NCI-H1436 treated with DMSO at 0.1 percent for 48 hours (cell line): ENCODE results near the gene ATP10B.
"Not testable (repeated sequence)": the region's sequence is repeated elsewhere in the genome, so short reads cannot be mapped to it uniquely, and the experiment has no call there.

ENCODE experiments used
- DNase-seq: peaks from one replicate; lab custom pipeline; 2025; lab: John Stamatoyannopoulos, UW

ATP10B gene

DNA sequence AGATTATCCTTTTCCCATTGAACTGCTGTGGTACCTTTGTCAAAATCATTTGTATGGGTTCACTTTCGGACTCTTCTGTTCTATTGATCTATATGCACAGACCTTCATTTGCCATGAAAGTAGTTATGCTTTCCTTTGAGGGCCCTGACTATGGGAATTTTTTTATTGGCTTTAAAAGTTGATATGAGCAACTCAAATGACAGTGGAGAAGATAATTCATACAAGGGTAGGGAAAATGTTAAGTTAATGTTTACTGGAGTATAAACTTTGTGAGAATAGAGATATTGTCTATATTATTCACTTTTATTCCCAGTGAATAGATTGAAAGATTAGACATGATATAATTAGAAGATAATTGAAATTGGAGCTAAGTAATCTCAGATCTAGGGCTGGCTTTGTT lies 94.8 kb downstream of the ATP10B start:
- DNase-seq, result no peak

DNA sequence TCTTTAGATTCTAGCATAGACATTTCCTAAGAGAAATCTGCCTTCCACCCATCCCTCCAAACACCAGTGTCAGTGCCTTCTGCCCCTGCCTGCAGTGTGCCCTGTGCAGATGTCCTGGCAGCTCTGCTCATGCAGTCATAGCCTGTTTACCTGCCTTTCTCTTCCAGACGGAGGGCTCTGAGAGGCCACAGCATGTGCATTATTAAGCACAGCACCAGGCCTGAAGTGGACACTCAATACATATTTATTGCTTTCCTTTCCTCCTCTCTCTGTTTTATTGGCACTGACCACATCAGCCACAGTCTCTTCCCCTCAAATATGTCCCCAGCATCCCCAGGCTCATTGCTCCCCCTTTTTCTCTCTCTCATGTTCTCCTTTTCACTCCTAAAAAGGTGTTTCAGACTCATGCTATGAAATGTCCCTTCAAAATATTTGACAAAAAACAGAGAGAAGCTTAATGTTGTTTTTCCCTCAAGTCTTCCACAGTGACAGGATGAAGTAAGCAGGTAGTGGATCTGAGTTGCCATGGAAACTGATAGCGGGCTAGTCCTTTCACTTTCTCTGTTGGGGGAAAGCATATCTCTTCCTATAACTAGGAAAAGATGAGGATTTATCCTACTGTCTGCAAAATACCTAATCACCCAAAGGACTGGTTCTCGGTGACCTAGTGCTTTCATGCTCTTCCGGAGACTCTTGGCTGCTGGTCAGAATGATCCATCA lies 100.9 kb downstream of the ATP10B start:
- DNase-seq, result no peak

DNA sequence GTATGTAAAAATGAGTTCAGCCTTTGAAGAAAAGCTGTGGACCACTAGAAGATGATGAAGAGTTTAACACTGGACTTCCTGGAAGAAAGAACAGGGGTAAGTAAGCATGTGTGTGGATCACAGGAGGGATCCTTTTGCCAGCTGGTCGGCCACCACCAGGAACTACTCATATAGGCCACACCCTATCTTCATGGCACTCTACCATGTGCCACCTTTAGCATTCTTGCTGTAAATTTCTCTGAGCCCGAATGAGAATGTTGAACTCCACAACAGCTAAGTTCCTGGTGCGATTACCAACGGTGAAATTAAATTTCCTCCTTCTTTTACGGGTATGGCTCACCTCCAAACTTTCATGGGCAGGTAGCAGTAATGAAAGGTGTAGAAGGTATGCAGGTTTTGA lies 102.3 kb downstream of the ATP10B start:
- no peak for DNase-seq

DNA sequence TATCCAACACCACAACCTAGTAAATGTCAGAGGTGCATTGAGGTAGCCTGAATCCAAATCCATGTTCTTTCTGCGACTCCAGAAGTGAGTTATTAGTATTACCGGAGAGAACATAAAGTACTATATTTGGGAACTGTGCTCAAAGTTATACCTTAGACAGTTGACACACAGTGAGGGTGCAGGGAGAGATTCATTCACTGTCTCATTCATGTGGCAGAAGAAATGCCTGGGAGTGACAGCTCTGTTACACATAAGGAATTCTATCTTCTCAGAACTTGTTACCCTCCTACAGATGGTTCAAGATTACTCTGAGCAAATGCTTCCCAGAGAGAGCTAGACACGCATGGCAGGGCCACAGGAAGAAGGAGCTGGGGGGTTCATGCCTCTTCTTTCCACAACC lies 103.0 kb downstream of the ATP10B start:
- no peak for DNase-seq

DNA sequence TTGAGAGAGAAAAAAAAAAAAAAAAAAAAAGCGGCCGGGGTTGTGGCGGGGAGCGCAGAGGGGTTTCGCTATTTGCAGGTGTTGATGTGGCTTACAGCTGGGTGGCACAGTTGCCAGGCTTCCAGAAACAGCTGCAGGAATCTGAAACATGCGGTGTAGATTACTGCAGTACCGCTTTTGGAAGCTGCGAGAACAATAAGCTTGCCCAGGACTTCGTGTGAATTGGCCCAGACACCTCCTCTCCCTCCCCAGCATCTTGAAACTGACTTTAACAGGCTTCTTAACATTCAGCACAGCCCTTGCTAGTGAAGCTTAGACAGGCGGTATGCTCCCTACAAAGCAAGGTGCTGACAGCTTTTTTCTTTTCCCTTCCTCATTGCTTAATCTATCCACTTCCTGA lies 104.0 kb downstream of the ATP10B start:
- no peak for DNase-seq

DNA sequence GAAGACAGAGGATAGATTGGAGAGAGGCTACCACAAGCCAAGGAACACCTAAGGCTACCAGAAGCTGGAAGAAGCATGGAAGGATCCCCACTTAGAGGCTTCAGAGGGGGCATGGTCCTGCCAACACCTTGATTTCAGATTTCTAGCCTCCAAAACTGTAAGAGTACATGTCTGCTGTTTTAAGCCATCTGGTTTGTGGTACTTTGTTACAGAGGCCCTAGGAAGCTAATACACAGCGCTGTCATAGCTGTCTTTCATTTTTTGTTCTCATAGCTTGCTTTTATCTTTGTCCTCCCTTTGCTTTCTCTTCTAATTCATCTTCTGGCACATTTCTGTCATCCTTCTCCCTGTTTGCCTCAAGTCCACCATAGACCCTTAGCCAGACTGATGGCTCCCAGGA lies 104.5 kb downstream of the ATP10B start:
- no peak for DNase-seq

DNA sequence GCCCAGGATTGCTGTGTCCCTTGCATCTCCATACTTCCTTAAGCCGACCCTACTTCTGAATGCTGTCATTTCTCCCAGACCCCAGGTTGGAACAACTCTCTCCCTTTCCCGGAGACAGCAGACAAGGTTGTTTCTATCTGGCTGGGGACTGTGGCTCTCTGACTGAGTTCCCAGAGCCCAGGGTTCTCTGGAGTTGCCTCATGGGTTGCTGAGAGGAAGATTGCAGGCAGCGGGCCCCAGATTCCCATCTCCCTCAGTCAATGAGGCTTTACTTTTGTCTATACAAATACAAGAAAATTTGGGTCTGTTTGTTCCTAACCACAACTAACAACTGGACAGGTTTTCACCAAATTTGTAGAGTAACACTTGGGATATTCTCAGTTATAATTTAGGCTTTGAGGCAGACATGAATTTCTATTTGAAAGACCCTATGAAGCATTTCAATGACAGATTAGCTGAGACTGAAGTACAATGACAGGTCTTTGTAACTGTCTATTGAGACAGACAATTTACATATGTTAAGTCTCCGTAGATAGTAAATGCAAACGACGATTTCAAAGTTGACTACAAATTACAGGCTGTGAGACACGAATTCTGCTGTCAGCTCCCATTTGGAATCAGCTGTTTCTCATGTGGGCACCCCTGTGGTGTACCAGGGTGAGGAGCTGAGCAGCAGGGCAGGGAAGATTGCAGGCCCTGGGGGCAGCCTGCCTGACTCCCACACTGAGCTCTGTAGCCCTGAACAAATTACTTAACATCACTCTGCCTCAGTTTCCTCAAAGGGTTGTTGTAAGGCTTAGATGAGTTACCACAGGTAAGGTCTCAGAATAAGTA lies 107.5 kb downstream of the ATP10B start:
- DNase-seq, result no peak

DNA sequence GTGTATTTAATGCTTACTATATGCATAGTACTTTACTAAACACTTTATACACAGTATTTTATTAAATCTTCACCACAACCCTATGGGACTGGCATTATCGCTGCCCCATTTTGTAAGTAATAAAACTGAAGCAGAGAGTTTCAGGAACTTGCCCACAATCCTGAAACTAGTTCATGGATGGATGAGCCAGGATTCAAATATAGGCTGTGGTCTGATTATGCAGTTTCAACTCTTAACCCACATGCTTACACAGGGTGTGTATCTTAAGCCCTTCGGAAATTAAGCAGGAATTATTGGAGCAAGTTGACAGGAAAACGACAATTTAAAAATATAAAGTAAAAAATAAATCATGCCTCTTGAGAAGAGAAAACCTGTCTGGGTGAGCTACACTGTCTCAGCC lies 109.0 kb downstream of the ATP10B start:
- no peak for DNase-seq

DNA sequence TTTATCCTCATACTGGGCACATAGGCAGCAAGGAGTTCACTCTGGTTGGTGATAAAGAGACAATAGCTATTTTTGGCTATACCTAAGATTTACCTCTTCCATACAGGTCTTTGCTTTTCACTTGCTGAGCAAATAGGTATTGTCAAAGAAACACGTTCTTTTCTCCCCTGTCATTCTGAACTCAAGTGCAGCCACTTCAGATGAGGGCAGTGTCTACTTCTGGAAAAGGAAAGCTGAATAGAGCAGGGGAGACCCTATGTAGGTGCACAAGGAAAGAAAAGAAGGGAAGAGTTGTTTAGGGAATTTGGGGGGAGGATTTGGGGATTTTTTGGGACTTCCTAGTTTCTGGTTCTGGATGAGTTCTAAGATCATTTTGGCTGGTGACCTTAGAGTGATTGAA lies 109.6 kb downstream of the ATP10B start:
- no peak for DNase-seq

DNA sequence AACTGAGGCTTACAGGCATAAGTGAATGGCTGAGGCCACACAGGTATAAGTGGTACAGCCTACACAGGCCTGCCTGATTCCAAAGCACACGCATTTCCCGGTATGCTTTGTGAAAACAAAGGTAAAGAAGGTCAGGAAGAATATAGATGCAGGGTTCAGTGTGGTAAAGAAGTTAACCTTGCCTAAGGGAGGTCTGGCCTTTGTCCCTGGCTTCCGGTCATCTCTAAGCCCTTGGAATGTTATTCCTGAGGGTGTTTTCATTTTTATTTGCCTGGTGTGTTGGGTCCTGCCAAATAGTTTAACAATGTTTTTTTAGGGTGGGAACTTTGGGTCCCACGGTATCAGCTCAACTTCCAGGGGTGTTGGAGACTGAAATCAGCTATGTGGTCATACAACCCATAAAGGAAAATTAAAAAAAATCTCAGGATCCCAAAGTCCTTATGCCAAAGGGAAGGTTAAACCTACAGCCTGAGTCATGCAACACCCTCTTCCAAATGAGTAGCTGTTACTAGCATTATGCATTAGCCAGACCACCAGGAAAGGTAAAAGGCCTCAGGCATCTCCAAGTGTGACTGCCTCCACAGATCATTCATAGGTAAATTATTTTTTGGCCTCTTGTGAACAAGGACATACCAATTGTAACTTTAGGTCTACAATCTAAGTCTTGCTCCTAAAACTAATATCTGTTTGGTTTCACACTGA lies 124.6 kb downstream of the ATP10B start:
- no peak for DNase-seq

DNA sequence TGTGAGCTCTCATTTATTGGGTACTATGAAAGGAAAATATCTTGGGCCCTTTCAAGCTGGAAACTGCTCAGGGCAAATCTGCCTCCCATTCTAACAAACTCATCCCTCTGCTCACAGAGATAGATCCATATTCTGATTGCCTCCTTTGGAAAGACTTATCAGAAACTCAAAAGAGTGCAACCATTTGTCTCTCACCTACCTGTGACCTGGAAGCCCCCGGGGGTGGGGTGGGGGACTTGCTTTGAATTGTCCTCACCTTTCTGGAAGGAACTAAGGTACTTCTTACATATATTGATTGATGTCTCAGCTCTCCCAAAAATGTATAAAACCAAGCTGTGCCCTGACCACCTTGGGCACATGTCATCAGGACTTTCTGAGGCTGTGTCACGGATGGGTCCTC lies 125.3 kb downstream of the ATP10B start:
- DNase-seq, result no peak

DNA sequence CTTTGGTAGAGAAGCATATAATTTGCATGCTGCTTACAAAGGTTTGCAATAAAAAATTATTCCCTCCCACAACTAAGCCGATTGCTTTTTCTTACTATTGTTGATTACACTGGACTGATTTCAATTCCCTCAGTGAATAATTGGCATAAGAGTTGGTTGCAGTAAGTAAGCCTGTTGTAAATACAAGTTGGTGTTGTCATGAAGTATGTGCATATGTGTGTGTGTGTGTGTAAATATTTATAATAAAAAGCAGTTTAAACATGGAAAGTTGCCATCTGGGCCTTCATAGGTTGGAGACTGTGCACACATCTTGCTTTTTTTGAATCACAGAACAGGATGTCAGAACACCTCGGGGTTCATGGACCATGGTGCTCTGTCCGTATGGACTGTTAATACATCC lies 131.2 kb downstream of the ATP10B start:
- DNase-seq, result no peak

DNA sequence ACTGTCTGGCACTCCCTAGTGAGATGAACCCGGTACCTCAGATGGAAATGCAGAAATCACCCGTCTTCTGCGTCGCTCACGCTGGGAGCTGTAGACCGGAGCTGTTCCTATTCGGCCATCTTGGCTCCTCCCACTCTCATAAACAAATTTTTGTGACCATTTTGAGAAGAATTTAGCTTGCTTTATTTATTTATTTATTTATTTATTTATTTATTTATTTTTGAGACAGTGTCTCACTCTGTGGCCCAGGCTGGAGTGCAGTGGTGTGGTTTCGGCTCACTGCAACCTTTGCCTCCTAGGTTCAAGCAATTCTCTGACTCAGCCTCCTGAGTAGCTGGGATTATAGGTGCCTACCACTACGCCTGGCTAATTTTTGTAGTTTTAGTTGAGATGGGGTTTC lies 136.5 kb downstream of the ATP10B start:
- DNase-seq, result not testable (repeated sequence)

DNA sequence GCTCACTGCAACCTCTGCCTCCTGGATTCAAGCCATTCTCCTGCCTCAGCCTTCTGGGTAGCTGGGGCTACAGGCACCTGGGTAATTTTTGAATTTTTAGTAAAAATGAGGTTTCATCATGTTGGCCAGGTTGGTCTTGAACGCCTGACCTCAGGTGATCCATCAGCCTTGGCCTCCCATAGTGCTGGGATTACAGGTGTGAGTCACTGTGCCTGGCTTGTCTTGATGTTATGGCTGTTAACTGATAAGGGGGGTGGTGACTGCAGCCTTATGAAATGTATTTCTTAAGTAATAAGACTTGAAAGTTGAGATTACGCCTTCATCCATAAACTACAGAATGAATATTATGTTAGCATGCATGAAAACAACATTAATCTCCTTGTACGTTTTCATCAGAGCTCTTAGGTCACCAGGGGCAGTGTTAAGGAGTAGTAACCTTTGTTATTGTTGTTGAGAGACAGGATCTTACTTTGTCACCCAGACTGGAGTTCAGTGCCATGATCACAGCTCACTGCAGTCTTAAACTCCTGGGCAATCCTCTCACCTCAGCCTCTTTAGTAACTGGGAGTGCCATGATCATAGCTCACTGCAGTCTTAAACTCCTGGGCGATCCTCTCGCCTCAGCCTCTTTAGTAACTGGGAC lies 148.3 kb downstream of the ATP10B start:
- no peak for DNase-seq

DNA sequence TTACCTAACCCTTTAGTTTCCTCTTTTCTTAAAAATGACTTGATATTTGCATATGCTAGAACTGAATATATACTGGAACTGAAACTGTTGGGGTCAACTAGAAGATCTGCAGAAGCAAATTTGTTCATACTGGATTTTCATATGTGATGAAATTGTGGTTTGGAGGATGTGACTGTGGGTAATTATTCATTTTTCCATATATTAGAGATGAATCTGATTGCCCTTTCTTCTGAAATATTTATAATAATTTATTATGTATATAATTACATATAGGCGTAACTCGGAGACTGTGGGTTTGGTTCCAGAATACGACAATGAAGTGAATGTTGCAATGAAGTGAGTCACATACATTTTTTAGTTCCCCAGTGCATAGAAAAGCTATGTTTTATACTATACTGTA lies 149.1 kb downstream of the ATP10B start:
- DNase-seq, result no peak

DNA sequence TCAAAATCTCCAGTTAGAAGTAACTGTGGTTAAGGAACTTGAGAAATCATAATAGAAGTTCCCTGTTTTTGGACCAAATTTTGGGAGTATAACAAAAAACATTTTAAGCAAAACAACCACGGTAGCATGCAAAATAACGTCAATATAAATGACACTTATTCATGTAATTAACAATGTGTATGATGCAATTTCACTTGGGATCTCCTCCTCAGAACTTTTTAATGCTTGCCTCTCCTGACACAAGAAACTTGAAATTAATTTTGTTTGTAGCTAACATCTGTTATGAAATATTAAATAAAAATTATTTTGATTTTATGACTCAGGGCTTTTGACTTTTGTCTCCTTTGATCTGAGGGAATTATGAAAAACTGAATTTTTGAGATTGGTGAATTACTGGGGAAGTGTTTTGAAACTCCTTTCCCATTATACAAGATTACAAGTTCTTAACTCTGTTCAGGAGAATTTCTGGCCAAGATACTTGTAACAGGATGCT lies 149.7 kb downstream of the ATP10B start:
- no peak for DNase-seq

DNA sequence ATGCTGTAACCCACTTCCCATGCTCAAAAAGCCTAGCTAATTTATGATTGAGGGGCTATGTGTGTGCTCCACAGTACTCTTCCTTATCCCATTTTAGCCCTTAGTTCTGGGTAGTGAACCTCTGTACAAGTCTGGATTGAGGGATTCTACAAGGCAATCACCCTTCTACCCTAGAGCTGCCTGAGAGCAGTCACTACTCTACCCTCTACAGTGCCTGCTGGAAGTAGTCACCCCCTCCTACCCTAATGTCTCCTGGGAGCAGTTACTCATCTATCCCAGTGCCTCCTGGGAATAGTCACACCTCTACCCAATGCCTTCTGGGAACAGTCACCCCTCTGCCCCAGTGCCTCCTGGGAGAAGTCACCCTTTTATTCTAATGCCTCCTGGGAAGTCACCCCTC lies 150.6 kb downstream of the ATP10B start:
- DNase-seq, result no peak

DNA sequence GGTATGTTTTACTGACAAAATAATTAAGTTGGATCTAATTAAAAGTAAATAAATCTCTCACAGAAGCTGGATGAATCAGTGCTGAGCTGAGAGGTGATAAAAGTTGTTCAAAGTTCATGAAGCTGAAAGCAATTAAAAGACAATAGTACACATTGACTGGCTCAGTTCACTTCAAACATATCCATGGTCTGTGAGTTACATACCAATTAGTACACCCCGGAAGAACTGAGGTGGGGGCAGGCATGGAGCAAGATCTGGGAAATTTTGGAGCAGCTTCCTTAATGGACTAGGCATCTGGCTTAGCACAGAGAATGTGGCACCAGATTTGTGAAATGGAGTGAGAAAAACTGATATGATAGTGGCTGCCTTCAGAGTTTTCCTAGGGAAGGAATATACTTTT lies 152.7 kb downstream of the ATP10B start:
- DNase-seq, result no peak

DNA sequence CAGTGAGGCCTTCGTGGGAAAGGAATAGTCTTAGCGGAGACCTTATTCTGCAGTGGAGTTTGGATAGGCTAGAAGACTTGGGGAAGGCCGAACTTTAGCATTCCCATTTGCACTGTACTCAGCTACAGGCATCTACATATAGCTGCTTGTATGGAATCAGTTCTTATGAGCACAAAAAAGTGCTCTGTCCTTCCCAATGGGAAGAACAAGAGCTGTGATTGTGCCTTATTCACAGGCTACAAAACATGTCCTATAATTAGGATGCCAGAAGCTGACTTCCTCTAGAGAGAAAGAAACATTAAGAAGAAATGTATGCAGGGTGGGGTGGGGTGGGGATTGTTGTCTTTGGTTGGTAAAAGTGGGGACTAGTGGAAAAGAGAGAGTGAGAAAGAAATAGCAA lies 154.7 kb downstream of the ATP10B start:
- DNase-seq, result no peak

DNA sequence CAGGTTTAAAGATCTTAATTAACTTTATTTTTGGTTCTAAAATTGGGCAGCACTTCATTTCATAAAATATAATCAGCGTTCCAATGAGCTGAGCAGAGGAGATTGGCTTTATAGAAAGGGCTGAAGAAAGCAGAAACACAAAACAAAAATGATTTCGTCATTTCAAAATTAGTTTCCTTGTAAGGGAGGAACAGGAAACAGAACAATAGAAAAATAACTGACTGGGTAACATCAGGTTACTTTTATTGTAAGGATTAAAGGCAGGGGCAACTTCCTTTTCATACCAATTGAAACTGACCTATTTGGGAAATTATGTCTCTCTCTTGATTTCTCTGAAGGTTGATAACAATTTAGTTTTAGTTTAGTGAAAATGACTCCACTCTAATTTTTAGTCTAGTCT lies 157.1 kb downstream of the ATP10B start:
- DNase-seq, result no peak

DNA sequence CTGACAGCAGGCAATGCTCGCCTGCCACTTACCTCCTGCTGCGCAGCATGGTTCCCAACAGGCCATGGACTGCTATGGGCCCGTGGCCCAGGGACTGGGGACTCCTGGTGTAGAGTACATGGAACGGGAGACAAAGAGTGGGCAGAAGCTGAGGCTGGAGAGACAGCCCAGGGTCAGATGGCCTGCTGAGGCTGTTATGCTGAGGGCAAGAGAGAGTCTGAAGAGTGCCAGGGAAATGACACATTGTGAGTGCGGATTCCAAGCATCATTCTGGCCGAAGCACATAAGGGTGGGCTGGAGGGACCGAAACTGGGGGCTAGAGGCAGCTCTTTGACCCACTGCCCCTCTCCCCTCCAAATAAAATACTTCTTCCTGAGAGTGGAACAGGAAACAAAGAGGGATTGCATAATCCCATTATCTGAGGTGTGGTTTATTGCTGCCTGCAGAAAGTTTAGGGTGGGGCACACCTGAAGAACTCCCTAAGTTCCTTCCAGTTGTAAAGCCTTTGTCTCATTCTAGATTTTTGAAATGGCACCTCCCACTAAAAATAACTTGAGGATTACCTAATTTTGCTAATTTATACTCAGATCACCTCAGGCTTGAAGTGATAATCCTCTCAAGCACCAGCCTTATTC lies 158.1 kb downstream of the ATP10B start:
- DNase-seq, result no peak

DNA sequence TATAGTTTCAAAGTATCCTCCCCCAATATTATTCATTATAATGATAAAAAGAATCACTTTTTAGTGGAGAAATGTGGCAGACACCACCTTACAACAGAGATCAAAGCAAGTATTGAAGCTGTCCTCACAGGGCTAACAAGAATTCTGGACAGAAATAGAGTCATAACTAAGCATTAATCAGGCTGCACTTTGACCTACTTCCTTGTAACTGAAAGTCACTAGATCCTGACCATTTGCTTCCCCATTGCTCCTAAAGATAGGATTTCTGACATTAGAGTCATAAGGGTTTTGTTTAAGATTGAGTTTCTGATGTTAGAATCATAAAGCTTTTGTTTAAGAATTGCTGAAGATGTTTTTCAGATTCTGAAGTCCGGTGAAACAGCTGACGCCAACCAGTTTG lies 159.7 kb downstream of the ATP10B start:
- DNase-seq, result no peak
